Measurements from ENCODE around the gene WNT8A.
"Not testable (repeated sequence)": the region's sequence is repeated elsewhere in the genome, so short reads cannot be mapped to it uniquely, and the experiment has no call there.

Gene WNT8A, protein sequence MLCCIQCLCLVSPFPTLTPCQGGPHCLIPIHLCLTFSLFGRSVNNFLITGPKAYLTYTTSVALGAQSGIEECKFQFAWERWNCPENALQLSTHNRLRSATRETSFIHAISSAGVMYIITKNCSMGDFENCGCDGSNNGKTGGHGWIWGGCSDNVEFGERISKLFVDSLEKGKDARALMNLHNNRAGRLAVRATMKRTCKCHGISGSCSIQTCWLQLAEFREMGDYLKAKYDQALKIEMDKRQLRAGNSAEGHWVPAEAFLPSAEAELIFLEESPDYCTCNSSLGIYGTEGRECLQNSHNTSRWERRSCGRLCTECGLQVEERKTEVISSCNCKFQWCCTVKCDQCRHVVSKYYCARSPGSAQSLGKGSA

DNA sequence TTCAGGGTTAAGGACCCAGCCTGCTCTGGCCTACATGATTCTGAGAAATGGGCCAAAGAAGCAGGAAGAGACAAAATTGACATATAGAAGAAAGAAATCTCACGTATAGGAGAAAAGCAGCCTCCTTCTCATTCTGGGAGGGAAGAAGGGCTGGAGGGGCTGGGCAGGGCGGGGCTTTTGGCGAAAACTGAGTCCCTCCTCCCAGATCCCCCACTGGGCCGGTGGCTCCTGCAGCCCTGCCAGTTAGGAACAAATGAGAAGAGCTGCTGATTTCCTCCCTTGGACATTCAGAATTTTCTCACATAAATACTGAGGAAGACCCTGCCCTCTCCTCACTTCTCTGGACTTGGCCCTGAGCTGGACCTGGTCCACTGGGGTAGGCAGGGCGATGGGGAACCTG lies at the start of gene WNT8A:
Gene WNT8A, plus strand, starts transcription at position 332 of the 400 bp plus-strand sequence. CDS start 95 bp downstream, outside the sequence.
- no peak for DNase-seq

DNA sequence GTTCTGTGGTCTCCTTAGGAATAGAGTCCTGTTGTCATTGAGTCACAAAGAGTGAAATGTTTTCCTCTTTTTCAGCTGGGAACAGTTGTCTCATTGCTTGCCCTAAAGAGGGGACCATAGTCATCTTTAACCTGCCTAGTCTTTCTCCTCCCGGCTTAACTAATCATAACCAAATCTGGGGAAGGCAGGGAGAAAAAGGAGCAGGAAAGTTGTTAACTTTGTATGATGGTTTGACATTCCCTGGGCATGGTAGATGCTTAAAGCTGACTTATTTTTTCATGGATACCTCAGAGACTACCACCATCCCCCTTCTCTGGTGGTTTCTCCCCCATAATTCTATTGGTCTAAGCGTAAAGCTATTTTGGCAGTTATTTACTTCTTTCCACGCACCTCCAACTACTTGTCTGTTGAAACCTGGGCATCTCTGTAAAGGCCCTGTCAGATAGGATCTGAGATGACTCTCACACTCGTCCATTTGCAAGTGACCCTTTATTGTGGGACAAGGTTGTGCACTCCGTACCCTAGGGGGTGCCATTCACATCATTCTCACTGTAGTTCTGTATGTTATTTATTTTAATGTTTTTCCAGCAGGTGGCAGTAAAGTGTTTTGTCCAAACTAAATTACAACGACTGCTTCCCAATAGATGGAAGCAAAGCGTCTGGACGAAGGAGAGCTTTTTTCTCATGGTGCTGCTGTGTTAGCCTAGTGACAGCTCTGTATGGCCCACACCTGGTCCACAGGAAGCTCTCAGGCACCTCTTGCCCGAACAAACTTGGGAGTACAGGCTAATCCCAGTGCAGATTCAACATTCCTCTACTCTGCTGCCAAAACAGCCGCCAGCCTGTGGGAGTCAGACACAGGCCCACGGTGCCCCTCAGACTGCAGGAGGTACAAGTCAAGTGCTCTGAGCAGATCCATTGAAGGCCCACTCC lies 48.0 kb upstream of the WNT8A start:
- DNase-seq, result peak; percentile 85

DNA sequence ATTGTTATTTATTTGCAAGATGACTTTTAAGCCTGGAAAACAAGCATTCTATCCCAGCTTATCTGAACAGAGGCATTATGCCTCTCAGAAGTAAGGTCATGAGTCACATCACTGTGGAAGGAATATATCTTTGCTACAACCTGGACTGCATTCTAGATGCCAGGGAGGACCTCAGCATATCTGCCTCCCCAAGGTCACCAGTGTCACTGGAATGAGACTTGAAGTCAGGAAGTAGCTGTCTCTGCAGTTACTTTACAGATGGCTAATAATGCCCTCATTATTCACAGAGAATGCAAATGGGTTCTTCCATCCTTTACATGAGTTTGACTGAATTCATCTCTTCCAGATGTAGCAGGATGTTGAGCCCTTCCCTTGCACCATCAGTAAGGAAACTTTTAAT lies 46.6 kb upstream of the WNT8A start:
- DNase-seq, result no peak

DNA sequence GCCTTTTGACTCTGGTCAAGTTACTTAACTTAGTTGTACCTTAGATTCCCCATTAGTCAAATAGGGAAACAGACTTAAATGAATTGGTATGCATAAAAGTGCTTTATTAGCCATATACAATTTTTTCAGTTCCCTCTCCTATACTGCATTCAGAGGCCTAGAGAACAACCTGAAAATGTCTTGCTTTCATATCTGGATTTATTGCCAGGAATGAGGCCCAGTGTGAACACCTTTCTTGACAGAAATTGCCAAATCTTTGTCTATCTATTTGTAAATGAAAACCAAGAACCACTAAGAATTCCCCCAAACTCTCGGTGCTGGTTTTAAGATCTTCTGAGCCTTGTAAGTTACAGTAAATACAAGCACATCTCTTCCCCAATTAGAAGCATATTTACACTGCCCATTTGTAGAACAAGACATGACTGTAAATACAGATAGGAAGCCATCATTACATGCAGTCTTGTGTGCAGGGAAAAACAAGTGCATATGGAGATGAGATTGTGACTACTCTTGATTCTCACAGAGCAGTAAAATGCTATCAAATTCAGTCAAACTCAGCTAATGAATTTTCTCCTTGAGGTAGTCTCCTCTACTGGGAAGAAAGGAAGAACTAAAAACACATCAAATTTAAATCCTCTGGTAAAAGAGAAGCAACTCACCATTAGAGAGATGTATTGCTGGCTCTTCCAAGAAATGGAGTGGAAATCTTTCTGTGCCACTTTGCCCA lies 45.8 kb upstream of the WNT8A start:
- DNase-seq, result no peak

DNA sequence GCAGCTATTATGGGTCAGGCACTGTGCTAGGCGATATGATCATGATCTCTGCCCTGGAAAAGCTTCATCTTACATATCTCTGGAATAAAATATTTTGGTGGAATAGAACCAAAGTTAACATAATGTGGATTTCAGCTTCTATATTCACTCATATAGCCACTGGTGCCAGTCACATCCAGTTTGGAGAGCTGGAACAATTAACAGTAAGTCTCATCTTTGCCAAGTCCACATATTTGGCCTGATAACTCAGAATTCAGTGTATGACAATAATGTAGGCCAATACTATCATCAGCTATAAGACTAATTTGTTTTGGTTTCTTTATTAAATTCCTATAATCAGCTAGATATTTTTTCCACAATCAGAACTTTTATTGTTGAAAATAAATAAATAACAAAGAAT lies 45.0 kb upstream of the WNT8A start:
- no peak for DNase-seq

DNA sequence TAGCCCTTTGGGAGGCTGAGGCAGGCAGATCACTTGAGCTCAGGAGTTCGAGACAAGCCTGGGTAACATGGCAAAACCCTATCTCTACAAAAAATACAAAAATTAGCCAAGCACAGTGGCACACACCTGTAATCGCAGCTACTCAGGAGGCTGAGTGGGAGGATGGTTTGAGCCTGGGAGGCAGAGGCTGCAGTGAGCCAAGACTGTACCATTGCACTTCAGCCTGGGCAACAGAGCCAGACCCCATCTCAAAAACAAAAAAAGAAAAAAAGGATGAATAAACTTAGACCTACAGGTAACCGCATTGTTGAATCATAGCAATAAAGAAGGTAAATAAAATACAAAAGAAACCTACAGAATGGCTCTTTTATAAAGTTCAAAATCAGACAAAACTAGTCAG lies 38.5 kb upstream of the WNT8A start:
- not testable (repeated sequence) for DNase-seq

DNA sequence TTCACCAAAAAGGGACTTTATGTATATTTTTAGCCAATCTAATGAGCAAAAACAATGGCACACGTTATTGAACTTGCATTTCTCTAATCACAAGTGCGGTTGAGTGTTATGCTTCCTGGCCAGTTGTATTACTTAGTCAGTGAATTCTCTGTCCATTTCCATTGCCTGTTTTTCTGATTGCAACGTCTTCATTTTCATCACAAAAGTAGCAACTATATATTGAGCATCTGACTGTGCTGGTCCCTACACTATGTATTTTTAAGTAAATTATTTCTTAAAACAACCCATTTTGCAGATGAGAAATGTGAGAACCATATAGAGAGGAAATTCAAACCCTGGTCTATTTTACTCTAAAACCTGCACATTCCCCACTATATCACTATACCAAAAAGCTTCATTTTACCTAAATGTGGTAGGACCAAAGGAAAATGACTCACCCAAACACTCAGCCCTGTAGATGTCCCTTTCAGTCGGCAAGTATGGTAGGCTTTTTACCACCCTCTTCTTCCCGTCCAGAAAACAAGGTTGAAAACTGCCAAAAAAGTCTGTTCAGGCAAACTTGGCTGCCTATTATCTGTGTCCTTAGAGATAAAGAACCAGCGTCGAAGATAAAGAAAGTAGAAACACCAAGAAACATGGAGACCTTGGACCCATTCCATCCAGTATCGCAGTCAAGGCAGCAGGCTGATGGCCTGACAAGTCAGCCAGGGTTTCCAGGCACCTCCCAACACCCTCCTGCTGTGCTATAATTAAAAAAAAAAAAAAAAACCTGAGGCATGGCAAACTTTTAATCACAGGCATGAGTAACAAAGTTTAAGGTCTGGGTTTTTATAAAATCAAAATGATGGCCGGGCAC lies 32.2 kb upstream of the WNT8A start:
- no peak for DNase-seq

DNA sequence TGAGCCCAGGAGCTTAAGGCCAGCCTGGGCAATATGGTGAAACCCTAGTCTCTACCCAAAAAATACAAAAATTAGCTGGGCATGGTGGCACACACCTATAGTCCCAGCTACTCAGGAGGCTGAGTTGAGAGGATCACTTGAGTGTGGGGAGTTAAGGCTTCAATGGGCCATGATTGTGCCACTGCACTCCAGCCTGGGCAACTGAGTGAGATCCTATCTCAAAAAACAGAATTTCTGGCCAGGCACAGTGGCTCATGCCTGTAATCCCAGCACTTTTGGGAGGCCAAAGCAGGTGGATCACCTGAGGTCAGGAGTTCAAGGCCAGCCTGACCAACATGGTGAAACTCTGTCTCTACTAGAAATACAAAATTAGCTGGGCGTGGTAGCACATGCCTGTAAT lies 31.1 kb upstream of the WNT8A start:
- not testable (repeated sequence) for DNase-seq

DNA sequence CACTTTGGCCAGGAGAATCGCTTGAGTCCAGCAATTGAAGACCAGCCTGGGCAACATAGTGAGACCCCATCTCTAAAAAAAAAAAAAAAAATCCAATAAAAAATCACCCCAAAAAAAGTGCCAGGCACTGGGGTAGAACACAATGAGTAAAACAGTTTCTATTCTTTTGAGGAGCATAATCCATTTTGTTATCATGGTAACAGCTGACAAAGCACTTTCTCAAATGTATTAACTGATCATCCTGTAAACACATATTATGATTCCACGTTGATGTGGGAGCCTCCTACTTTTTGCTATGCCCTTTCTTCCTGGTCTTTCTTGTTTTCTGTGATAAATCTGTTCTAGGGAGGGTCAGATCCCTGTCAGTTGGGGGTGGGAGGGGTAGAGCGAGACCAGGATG lies 30.3 kb upstream of the WNT8A start:
- no peak for DNase-seq

DNA sequence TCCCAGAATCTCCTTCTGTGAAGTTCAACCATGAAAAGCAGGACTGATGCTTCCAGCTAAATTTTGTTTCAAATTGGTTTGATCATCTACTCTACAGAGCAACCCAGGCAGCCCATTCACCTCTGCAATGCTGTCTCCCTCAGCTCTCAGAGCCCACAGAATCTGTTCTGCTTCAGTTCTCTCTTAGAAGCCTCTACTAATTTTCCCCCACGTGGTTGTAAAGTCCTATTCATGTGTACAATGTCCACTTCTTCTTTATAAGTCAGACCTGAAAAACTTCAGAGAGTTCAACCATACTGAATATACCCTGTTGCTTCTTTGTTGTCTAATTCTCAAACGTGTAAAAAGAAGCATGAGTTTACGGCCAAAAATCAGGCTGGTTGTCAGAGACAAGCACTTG lies 29.6 kb upstream of the WNT8A start:
- no peak for DNase-seq

DNA sequence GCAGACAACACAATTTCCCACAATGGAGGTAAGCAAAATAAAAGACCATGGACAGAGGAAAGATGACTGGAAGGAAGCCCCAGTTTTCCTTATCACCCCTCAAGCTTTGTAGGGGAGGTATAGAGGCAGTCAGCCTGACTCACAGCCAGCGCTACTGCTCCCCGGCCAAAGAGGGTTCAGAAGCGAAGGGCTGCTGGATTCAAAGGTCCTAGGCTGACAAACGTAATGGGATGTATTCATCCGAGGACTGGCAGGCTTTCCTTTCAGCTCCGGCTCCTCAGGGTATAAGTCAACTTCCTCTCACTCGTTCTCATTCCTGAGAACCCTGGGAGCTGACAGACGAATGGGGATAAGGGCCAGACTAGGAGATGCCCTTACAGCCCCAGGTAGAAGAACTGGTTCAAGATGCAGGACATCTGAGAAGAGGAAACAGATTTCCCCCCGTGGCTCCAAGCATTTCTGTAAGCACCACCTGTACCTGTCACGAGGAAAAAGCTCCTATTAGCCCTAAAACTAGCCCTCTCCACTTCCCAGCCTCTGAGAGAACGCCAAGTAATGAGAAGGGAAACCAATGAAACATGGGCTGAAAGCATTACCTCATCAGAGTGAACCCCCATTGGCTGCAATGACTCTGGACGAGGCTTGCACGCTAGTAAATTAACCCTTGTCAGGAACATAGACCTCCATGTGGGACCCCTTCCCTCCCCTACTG lies 28.8 kb upstream of the WNT8A start:
- DNase-seq, result no peak

DNA sequence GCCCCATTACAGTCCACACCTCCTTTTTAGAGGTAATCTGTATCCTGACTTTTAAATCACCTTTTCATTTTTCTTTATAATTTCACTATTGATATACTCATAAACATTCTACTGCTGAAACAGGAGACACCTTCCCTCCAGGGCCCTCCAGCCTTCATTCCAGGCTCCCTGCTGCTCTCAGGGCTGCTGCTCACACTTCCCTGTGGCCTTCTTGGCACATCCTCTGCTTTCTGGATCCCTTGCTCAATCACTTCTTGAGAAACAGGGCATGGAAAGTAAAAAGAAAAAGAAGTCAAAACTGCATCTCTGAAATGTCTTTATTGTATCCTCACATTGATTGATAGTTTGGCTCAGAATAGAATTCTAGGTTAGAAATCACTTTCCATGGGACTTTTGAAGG lies 19.3 kb upstream of the WNT8A start:
- DNase-seq, result no peak

DNA sequence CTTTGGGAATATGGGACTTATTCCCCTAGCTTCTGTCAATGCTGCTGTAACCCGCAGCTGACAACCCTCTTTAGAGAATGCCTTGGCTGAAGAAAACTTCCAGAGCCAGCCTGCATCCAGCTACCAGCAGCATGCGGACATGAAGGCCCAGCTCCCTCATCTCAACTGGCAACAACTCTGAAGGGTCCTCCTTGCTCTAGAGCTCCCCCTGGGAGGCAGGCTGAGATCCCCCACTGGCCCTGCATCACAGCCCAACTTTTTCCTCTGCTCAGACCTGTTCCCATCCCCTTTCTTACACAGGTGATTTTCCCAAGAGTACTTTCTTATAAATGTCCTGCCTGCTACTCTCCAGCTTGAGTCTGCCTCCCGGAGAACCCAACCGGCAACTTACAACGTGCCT lies 18.7 kb upstream of the WNT8A start:
- DNase-seq, result no peak

DNA sequence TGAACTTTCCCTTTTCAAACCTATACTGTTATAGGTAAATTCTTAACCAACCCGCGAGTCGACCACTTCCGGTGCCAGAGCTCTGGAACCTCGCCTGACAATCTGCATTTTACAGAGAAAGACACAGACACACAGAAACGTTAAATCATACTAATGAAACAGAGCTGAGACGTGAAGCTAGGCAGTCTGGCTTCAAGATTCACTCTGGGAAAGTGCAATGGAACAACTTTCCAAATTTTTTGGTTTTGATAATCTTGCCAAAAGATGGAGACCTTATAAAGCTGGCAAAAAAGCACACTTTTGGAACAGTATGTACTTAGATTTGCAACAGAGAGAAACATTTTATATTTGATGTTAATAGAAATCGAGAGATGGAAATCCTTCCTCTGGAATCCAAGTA lies 15.9 kb upstream of the WNT8A start:
- DNase-seq, result no peak

DNA sequence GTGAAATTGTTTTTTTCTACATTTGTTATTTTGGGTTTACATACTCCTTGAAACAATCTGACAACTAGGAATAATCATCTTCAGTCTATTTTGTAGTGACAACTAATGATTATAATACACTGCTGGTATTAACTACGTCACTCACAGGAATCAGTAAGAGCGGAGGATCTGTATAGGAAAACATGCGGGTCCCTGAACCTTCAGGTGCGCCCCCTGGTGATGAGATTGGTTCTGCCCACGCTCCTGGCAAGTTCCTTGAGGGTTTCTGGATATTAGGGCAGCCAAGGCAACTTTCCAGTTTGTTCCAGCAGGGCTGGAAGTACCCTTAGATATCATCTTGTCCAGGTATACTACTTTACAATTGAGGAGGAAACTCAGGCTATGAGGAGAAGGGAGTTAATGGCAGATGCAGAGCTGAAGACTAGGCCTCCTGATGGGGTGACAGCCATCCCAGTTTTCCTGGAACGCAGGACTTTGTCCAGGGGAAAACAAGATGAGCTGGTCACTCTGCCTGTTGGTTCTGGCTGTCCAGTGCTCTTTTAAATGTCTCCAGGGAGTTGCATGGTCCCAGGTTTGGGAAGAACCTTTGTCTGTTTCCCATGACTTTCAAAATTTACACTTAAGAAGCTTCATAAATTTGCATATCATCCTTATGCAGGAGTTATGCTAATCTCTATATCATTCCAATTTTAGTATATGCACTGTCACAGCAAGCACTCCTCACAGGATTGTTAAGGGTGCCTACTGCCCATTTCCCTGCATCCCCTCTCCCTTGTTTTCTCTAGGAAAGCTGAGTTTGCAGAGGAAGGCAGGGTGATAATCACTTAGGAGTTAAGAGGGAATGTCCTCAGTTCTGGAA lies 14.9 kb upstream of the WNT8A start:
- DNase-seq, result peak; percentile 59

DNA sequence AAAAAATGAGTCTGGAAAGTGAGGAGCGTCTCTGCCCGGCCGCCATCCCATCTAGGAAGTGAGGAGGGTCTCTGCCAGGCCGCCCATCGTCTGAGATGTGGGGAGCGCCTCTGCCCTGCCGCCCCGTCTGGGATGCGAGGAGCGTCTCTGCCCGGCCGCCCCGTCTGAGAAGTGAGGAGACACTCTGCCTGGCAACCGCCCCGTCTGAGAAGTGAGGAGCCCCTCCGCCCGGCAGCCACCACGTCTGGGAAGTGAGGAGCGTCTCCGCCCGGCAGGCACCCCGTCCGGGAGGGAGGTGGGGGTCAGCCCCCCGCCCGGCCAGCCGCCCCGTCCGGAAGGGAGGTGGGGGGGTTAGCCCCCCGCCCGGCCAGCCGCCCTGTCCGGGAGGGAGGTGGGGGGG lies 13.8 kb upstream of the WNT8A start:
- not testable (repeated sequence) for DNase-seq

DNA sequence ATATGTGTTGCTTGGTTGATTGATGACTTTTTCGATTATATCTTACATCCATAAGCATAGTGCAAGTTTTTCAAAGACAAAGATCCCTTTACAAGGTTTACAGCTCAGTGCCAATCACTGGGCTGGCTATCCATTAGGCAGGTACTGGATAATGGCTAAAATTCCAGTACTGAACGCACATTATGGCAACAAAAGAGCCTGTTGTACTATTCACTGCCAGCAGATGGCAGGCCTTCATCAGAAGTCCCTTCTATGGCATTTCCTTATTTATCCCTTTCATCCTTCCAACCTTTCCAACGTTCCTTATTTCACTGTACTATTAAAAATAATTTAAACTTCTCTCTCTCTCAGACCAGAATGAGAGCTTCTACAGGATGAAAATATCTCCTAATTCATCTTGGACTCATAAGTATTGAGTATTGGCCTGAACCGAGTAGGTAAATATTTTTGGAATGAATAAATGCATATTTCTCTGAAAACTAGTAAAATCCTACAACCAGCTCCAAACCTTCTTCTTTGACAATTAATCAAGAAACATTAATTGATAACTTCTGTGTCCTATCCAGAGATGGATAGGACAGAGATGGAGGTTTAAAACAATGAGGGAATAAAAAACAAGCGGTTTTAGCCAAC lies 6.7 kb upstream of the WNT8A start:
- peak; percentile 59 for DNase-seq

DNA sequence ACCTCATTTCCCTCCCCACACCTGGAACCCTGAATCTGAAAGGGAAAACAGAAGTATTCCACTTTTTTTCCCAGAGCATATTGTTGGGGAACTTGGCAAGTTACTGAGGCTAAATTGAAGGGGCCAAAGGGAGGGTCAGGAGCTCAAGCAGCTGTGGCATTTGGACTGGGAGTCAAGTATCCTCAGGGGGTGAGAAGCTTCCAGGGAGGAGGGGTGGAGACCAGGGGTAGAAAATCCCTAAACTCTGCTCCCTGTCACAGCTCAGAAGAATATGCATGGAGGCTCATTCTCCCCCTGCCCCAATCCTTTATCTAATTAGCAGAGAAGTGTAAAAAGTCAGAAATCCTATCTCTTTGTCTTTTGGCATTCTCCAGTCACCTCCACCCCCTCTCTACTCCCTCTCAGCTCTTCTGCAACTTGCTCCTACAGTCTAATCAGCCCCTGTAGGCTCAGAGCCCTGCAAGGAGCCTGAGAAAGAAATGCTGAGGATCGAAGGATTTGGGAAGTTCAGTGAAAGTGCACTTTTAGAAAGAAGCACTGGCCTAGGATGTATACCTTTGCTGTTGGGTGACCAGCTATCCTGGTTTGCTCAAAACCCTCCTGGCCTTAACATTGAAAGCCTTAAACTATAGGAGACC lies 5.7 kb upstream of the WNT8A start:
- no peak for DNase-seq

DNA sequence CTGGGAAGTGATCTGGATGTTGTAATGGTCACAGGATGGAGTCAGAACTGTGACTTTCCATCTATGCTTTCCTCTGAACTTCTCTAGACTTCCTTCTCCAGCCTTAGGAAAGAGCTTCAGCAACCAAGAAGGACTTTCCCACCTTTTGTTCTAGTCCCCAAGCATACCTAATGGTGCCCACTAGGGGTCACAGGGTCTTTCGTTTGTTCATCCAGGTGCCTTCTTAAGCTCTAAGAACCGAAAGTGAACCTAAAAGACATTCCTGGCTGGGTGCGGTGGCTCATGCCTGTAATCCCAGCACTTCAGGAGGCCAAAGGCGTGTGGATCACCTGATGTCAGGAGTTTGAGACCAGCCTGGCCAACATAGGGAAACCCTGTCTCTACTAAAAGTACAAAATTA lies 1.8 kb upstream of the WNT8A start:
- DNase-seq, result no peak

DNA sequence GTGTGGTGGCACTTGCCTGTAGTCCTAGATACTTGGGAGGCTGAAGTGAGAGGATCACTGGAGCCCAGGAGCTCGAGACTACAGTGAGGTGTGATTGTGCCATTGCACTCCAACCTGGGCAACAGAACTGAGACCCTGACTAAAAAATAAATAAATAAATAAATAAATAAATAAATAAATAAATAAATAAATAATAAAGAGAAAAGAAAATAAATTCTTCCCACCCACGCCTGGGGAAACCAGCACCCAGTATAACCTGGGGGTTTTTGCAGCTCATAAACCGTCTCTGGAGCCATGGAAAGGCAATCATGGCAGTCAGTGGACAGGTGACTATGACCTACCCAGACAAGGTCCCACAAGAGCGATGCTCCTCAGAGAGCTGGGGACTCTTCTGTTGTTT lies 7.9 kb downstream of the WNT8A start:
- no peak for DNase-seq
